ENCODE results near the gene HDGF.

HDGF gene

GRCh38 chr1:156781585-156782186 is 30.2 kb upstream of the HDGF start:
- no peak overlapping the region for H3K4me3 ChIP-seq (ENCODE audit: low read depth, low read length)
- no peaks in the 10 kb centered on the region for H3K4me1 ChIP-seq (ENCODE audit: control insufficient read depth, insufficient read depth, low read length)
- H3K9ac ChIP-seq (ENCODE audit: low read length), result no peak overlapping the region
- no peaks in the 10 kb centered on the region for H3K9me3 ChIP-seq (ENCODE audit: control insufficient read depth, insufficient read depth, low read depth, low read length)
- peaks cover 44% of the 10 kb centered on the region for H3K36me3 ChIP-seq (ENCODE audit: control insufficient read depth, insufficient read depth, low read length)
- H3K27me3 ChIP-seq (ENCODE audit: control insufficient read depth, insufficient read depth, low read length), result no peaks in the 10 kb centered on the region
- H3K27ac ChIP-seq (ENCODE audit: low read depth, low read length), result no peak overlapping the region

GRCh38 chr1:156777573-156777972 is 26.1 kb upstream of the HDGF start:
- H3K9ac ChIP-seq (ENCODE audit: low read length), result no peak overlapping the region
- H3K9me3 ChIP-seq (ENCODE audit: control insufficient read depth, insufficient read depth, low read depth, low read length), result no peaks in the 10 kb centered on the region
- H3K4me1 ChIP-seq (ENCODE audit: control insufficient read depth, insufficient read depth, low read length), result no peaks in the 10 kb centered on the region
- H3K4me3 ChIP-seq (ENCODE audit: low read depth, low read length), result no peak overlapping the region
- H3K36me3 ChIP-seq (ENCODE audit: control insufficient read depth, insufficient read depth, low read length), result peaks cover 24% of the 10 kb centered on the region
- H3K27ac ChIP-seq (ENCODE audit: low read depth, low read length), result no peak overlapping the region
- H3K27me3 ChIP-seq (ENCODE audit: control insufficient read depth, insufficient read depth, low read length), result no peaks in the 10 kb centered on the region

- H3K36me3 ChIP-seq (ENCODE audit: control insufficient read depth, insufficient read depth, low read length), result peaks cover 18% of the 10 kb centered on the region
- no peak overlapping the region for H3K9ac ChIP-seq (ENCODE audit: low read length)
- H3K9me3 ChIP-seq (ENCODE audit: control insufficient read depth, insufficient read depth, low read depth, low read length), result no peaks in the 10 kb centered on the region
- no peak overlapping the region for H3K4me3 ChIP-seq (ENCODE audit: low read depth, low read length)
- H3K27me3 ChIP-seq (ENCODE audit: control insufficient read depth, insufficient read depth, low read length), result no peaks in the 10 kb centered on the region
- H3K4me1 ChIP-seq (ENCODE audit: control insufficient read depth, insufficient read depth, low read length), result no peaks in the 10 kb centered on the region
- H3K27ac ChIP-seq (ENCODE audit: low read depth, low read length), result no peak overlapping the region
Observed at GRCh38 chr1:156776942-156777341, 25.5 kb upstream of the HDGF start.

DNA sequence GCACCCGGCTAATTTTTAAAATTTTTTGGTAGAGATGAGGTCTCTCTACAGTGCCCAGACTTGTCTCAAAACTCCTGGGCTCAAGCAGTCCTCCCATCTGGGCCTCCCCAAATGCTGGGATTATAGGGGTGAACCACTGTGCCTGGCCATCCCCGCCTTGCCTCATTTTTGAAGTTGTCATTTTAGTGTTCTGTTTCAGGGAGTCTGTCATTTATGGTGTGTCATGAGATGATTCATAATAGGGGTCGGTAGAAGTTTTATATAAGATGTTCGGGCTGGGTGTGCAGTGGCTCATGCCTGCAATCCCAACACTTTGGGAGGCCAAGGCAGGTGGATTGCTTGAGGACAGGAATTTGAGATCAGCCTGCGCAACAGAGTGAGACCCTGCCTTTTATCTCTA is 24.3 kb upstream of the HDGF start:
- no peak overlapping the region for H3K9ac ChIP-seq (ENCODE audit: low read length)
- no peak overlapping the region for H3K27ac ChIP-seq (ENCODE audit: low read depth, low read length)
- no peak overlapping the region for H3K4me3 ChIP-seq (ENCODE audit: low read depth, low read length)
- H3K27me3 ChIP-seq (ENCODE audit: control insufficient read depth, insufficient read depth, low read length), result no peaks in the 10 kb centered on the region
- no peaks in the 10 kb centered on the region for H3K9me3 ChIP-seq (ENCODE audit: control insufficient read depth, insufficient read depth, low read depth, low read length)
- H3K36me3 ChIP-seq (ENCODE audit: control insufficient read depth, insufficient read depth, low read length), result peaks cover 20% of the 10 kb centered on the region
- H3K4me1 ChIP-seq (ENCODE audit: control insufficient read depth, insufficient read depth, low read length), result no peaks in the 10 kb centered on the region

- Histone ChIP-seq H3K36me3 (ENCODE audit: control insufficient read depth, insufficient read depth, low read length) (peaks cover 31% of the 10 kb centered on the region), H3K4me1 (ENCODE audit: control insufficient read depth, insufficient read depth, low read length) (0 out of 2 replicates have a peak, but pooled peaks cover 10% of the 10 kb centered on the region), H3K9ac (ENCODE audit: low read length) (no peak overlapping the region), H3K27ac (ENCODE audit: low read depth, low read length) (no peak overlapping the region), H3K4me3 (ENCODE audit: low read depth, low read length) (no peak overlapping the region), H3K27me3 (ENCODE audit: control insufficient read depth, insufficient read depth, low read length) (no peaks in the 10 kb centered on the region), H3K9me3 (ENCODE audit: control insufficient read depth, insufficient read depth, low read depth, low read length) (no peaks in the 10 kb centered on the region)
Observed at GRCh38 chr1:156773607-156774006, 22.1 kb upstream of the HDGF start.

DNA sequence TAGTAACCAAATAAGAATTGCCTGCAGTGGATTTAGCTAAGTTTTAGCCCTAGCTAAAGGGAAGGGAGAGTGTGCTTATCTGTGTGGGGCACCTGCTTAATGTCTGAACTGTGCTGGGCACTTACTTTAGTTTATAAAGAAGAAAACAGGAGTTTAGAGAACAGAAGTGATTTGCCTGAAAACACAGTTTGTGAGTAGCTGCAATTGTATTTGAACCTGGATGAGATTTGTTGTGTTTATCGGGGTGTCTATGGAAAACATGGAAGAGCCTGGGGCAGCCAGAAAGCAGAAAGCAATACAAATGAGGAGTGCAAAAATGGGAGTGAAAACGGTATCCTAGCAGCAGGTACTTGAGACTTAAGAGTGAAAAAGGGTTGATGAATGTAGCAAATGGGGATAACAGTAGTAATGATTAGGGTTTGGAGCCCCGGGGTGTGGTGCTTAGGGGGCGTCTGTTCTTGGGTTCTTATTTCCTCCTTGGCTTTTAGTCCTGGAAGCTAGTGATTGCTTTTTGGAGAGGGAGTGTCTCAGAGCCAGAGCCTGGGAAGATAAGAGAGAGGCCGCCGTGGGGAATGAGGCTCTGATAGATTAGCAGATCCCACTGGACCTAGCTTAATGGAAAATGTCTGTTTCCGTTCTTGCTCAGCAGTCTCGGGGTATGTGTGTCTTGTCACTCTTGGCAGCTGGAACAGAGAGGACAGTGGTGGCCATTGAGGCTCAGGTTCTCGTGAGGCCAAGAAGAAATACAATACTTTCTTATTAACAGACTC is 21.4 kb upstream of the HDGF start:
- no peak overlapping the region for H3K9ac ChIP-seq (ENCODE audit: low read length)
- H3K4me3 ChIP-seq (ENCODE audit: low read depth, low read length), result no peak overlapping the region
- H3K9me3 ChIP-seq (ENCODE audit: control insufficient read depth, insufficient read depth, low read depth, low read length), result no peaks in the 10 kb centered on the region
- H3K4me1 ChIP-seq (ENCODE audit: control insufficient read depth, insufficient read depth, low read length), result 0 out of 2 replicates have a peak, but pooled peaks cover 12% of the 10 kb centered on the region
- no peaks in the 10 kb centered on the region for H3K27me3 ChIP-seq (ENCODE audit: control insufficient read depth, insufficient read depth, low read length)
- peaks cover 31% of the 10 kb centered on the region for H3K36me3 ChIP-seq (ENCODE audit: control insufficient read depth, insufficient read depth, low read length)
- H3K27ac ChIP-seq (ENCODE audit: low read depth, low read length), result no peak overlapping the region

DNA sequence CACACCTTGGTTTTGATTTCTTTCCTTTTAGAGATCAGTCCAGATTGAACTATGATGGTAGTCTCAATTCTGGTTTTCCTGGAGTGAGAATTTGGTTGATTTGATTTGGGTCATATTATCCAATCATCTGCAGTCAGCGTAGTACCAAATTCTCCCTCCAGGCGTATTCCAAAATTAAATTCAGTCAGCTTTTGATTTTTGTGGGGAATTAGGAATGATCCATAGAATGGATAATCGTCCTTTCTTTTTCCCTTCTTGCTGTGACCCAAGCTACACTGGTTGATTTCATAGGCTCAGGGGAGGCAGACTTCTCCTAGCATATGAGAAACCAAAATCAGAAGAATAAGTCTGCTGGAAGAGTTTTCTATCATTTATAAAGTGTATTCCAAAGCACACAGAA is 20.7 kb upstream of the HDGF start:
- no peak overlapping the region for H3K4me3 ChIP-seq (ENCODE audit: low read depth, low read length)
- H3K27me3 ChIP-seq (ENCODE audit: control insufficient read depth, insufficient read depth, low read length), result no peaks in the 10 kb centered on the region
- H3K9me3 ChIP-seq (ENCODE audit: control insufficient read depth, insufficient read depth, low read depth, low read length), result no peaks in the 10 kb centered on the region
- H3K9ac ChIP-seq (ENCODE audit: low read length), result no peak overlapping the region
- 0 out of 2 replicates have a peak, but pooled peaks cover 12% of the 10 kb centered on the region for H3K4me1 ChIP-seq (ENCODE audit: control insufficient read depth, insufficient read depth, low read length)
- H3K27ac ChIP-seq (ENCODE audit: low read depth, low read length), result no peak overlapping the region
- peaks cover 31% of the 10 kb centered on the region for H3K36me3 ChIP-seq (ENCODE audit: control insufficient read depth, insufficient read depth, low read length)

GRCh38 chr1:156768610-156769295 is 17.3 kb upstream of the HDGF start:
- Histone ChIP-seq H3K9ac (ENCODE audit: low read length) (peak overlapping the region; percentile 87), H3K9me3 (ENCODE audit: control insufficient read depth, insufficient read depth, low read depth, low read length) (no peaks in the 10 kb centered on the region), H3K4me3 (ENCODE audit: low read depth, low read length) (peak overlapping the region; percentile 81), H3K36me3 (ENCODE audit: control insufficient read depth, insufficient read depth, low read length) (peaks cover 30% of the 10 kb centered on the region), H3K27me3 (ENCODE audit: control insufficient read depth, insufficient read depth, low read length) (no peaks in the 10 kb centered on the region), H3K27ac (ENCODE audit: low read depth, low read length) (peak overlapping the region; percentile 74; the same call in 1 of the 2 replicates), H3K4me1 (ENCODE audit: control insufficient read depth, insufficient read depth, low read length) (peaks cover 21% of the 10 kb centered on the region; the same call in 1 of the 2 replicates)

DNA sequence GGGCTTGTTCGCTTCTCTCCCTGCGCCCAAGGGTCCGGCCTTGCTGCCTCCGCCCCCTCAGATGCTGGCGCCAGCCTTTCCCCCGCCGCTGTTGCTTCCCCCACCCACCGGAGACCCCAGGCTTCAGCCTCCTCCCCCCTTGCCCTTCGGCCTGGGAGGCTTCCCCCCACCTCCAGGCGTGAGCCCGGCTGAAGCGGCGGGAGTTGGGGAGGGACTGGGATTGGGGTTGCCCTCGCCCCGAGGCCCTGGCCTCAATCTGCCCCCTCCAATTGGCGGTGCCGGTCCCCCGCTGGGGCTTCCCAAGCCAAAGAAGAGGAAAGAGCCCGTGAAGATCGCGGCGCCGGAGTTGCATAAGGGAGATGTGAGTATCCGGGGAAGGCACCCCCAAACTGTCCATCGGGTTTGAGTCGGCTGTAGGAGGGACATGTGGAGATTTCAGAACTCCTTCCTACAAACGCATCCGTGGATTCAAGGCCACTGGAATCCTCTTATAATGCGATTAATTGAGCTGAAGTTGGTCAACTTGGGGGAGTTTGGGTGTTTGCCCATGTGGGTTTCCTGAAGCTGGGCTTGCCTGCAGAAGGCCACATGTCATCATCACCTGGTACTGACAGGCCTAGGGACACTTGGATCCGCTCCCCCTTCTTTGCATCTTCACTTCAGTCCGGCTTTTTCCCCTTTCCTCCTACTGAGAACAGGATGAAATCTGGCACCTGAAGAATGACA is 16.6 kb upstream of the HDGF start:
- Histone ChIP-seq H3K4me1 (ENCODE audit: control insufficient read depth, insufficient read depth, low read length) (peaks cover 21% of the 10 kb centered on the region; the same call in 1 of the 2 replicates), H3K36me3 (ENCODE audit: control insufficient read depth, insufficient read depth, low read length) (peaks cover 23% of the 10 kb centered on the region), H3K27ac (ENCODE audit: low read depth, low read length) (peak overlapping the region; percentile 74), H3K9me3 (ENCODE audit: control insufficient read depth, insufficient read depth, low read depth, low read length) (no peaks in the 10 kb centered on the region), H3K27me3 (ENCODE audit: control insufficient read depth, insufficient read depth, low read length) (no peaks in the 10 kb centered on the region), H3K4me3 (ENCODE audit: low read depth, low read length) (peak overlapping the region; percentile 81), H3K9ac (ENCODE audit: low read length) (peak overlapping the region; percentile 87)

DNA sequence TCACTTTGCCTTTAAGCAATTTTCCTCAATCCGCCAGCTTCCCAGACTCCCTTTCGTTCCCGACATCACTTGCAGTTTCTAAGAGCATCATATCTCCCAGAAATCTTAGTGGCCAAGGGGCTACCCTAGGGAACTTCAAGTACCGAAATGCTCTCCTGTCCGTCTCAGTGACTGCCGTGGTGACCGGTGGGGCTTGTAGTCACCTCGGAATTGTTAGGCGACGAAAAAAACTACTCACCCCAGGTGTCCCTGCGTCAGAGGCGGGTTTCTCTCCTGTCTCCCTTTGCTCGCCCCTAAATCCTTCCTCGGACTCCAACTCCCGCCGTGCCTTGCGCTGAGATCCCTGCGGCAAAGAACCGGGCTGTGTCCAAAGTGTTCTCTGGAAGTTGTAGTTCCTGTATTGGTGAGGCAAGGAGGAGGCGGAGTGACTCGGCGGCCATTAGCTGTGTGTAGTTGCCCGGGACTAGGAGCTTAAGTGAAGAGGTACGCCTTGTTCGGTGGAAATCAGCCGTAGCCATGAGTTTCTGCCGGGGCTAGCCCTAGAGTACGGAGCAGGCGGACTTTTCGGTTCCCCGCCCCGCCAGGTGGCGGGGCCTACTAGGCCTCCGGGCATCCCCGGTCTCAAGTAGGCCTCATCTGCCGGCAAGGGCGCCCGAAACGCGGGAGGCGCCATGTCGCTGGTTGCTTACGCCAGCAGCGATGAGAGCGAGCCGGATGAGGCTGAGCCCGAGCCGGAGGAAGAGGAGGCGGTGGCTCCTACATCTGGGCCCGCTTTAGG is 15.8 kb upstream of the HDGF start, which contains the start of gene PRCC:
PRCC (plus strand) TSS at position 435 of the 778 bp plus-strand sequence; CDS start at position 672, 237 bp downstream.
- H3K9ac ChIP-seq (ENCODE audit: low read length), result peak within 1 kb of the TSS; percentile 87
- peak within 1 kb of the TSS; percentile 74 for H3K27ac ChIP-seq (ENCODE audit: low read depth, low read length)

More for the DNA sequence above, 15.8 kb upstream of the HDGF start, which contains the start of gene PRCC:
- Histone ChIP-seq H3K9me3 (ENCODE audit: control insufficient read depth, insufficient read depth, low read depth, low read length) (no peaks in the 10 kb centered on the region), H3K27me3 (ENCODE audit: control insufficient read depth, insufficient read depth, low read length) (no peaks in the 10 kb centered on the region), H3K4me1 (ENCODE audit: control insufficient read depth, insufficient read depth, low read length) (peaks cover 21% of the 10 kb centered on the region; the same call in 1 of the 2 replicates), H3K4me3 (ENCODE audit: low read depth, low read length) (peak within 1 kb of the TSS; percentile 81), H3K36me3 (ENCODE audit: control insufficient read depth, insufficient read depth, low read length) (peaks cover 19% of the 10 kb centered on the region; the same call in 1 of the 2 replicates)

Measured in HUES6 (cell line).